DOHH2 (cell line): Measurements from ENCODE around the gene SLC26A8.

ENCODE experiments used
- H3F3A ChIP-seq: fragments of 200-600 bp; sonication (generic), shearing (Covaris generic); 2 replicates; pipeline ENCODE4 v1.6.0; 2016; ENCODE audit warnings: antibody characterized with exemption, mild to moderate bottlenecking; ENCODE audit not compliant: control insufficient read depth, insufficient read depth
- H3K27ac ChIP-seq: fragments of 200-600 bp; sonication (generic); 2 replicates; pipeline ENCODE4 v1.5.1; 2014; ENCODE audit warnings: low read depth, mild to moderate bottlenecking, low read length, moderate library complexity
- H3K27me3 ChIP-seq: fragments of 200-600 bp; sonication (generic); 2 replicates; pipeline ENCODE4 v1.6.1; 2014; ENCODE audit warnings: mild to moderate bottlenecking, low read length, mixed read lengths; ENCODE audit not compliant: control insufficient read depth
- H3K36me3 ChIP-seq: fragments of 200-600 bp; sonication (generic); 2 replicates; pipeline ENCODE4 v1.6.1; 2014; ENCODE audit warnings: mild to moderate bottlenecking, low read length, moderate library complexity, mixed read lengths; ENCODE audit not compliant: control insufficient read depth
- H3K4me1 ChIP-seq: fragments of 200-600 bp; sonication (generic); 2 replicates; pipeline ENCODE4 v1.6.1; 2014; ENCODE audit warnings: mild to moderate bottlenecking, low read length, mixed read lengths; ENCODE audit not compliant: control insufficient read depth
- H3K4me2 ChIP-seq: fragments of 200-600 bp; sonication (generic); 2 replicates; pipeline ENCODE4 v1.6.0; 2014; ENCODE audit warnings: mild to moderate bottlenecking, low read length, moderate library complexity
- H3K4me3 ChIP-seq: fragments of 200-600 bp; sonication (generic); 2 replicates; pipeline ENCODE4 v1.5.1; 2014; ENCODE audit warnings: mild to moderate bottlenecking, low read length, mixed read lengths
- H3K79me2 ChIP-seq: fragments of 200-600 bp; sonication (generic); 2 replicates; pipeline ENCODE4 v1.6.1; 2014; ENCODE audit warnings: mild to moderate bottlenecking, low read length, mixed read lengths; ENCODE audit not compliant: control insufficient read depth
- H3K9me2 ChIP-seq: fragments of 200-600 bp; sonication (generic); replicated peaks from 2 replicates; pipeline ENCODE4 v1.6.1; 2014; ENCODE audit warnings: mild to moderate bottlenecking, low read length, mixed read lengths; ENCODE audit not compliant: control insufficient read depth
- H3K9me3 ChIP-seq: fragments of 200-600 bp; sonication (generic); 2 replicates; pipeline ENCODE4 v1.6.1; 2014; ENCODE audit warnings: antibody characterized with exemption, low read length, mixed read lengths; ENCODE audit not compliant: control insufficient read depth, insufficient read depth
- H4K20me1 ChIP-seq: fragments of 200-600 bp; sonication (generic); 2 replicates; pipeline ENCODE4 v1.6.0; 2014; ENCODE audit warnings: low read depth, mild to moderate bottlenecking, antibody characterized with exemption, low read length, moderate library complexity; ENCODE audit not compliant: control insufficient read depth, insufficient read depth
- CTCF ChIP-seq: fragments of 200-600 bp; sonication (generic); IDR thresholded peaks from one replicate; pipeline ENCODE4 v1.5.1; 2014; ENCODE audit warnings: antibody characterized with exemption, mild to moderate bottlenecking, low read depth, low read length; ENCODE audit not compliant: poor library complexity, severe bottlenecking
- EZH2phosphoT487 ChIP-seq: fragments of 200-600 bp; sonication (generic); IDR thresholded peaks from 2 replicates; pipeline ENCODE4 v1.6.1; 2017; ENCODE audit warnings: borderline replicate concordance, mild to moderate bottlenecking, antibody characterized with exemption, low read length, moderate library complexity, mixed read lengths

The SLC26A8 gene

DNA sequence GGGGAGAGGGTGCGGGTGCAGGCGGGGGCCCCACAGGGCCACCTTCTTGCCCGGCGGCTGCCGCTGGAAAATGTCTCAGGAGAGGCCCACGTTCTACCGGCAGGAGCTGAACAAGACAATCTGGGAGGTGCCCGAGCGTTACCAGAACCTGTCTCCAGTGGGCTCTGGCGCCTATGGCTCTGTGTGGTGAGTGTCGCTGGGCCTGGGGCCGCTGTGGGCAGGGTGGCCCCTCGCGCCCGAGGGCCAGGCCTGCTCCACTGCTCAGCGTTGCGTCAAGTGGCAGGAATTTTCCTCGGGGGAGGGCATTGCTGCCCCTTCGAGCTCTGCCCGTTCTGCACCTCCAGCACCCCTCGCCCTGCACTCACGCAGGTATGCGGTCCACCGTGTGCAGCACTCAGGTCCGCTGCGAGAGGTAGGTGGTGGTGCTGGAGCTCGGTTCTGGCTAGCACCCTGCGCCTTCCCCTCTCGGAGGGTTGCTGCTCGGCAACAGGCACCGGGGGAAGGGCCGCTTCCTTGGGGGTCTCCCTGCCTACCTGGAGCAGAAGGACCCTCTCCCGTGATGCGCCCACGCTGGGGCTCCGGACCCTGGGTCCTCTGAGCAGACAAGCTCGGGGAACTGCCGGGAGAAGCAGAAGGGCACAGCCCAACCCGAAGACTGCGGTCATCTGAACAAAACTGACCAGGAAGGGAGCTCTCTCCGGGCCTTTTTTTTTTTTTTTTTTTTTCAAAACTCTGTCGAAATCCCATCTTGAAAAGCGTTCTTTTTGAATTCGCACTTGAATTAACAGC is 3.8 kb upstream of the SLC26A8 start:
- Histone ChIP-seq H3K4me3 (peak overlapping the region; percentile 100), H3K79me2 (peaks cover 56% of the 10 kb centered on the region), H3K27me3 (peaks cover 21% of the 10 kb centered on the region), H4K20me1 (no peaks in the 10 kb centered on the region; the same call in 1 of the 2 replicates), H3K4me1 (peaks cover 27% of the 10 kb centered on the region), H3K9me2 (no peaks in the 10 kb centered on the region), H3K9me3 (no peaks in the 10 kb centered on the region), H3F3A (no peaks in the 10 kb centered on the region), H3K4me2 (peak overlapping the region; percentile 80), H3K36me3 (peaks cover 13% of the 10 kb centered on the region), H3K27ac (peak overlapping the region; percentile 52)
- TF ChIP-seq EZH2phosphoT487 = no peak
- TF ChIP-seq CTCF = no peak

GRCh38 chr6:36027501-36028087 is 3.2 kb upstream of the SLC26A8 start, which contains the start of gene MAPK14:
Gene MAPK14 (plus strand): TSS chr6:36027808. CDS start chr6:36028158, 350 bp downstream.
- H3F3A ChIP-seq = no peaks in the 10 kb centered on the region
- H3K79me2 ChIP-seq = peaks cover 50% of the 10 kb centered on the region
- H3K4me2 ChIP-seq = peak within 1 kb of the TSS; percentile 80
- peak within 1 kb of the TSS; percentile 52 for H3K27ac ChIP-seq
- H3K4me3 ChIP-seq = peak within 1 kb of the TSS; percentile 100
- H3K9me2 ChIP-seq = no peaks in the 10 kb centered on the region
- peaks cover 21% of the 10 kb centered on the region for H3K27me3 ChIP-seq
- H3K36me3 ChIP-seq = peaks cover 13% of the 10 kb centered on the region
- no peaks in the 10 kb centered on the region for H3K9me3 ChIP-seq
- no peaks in the 10 kb centered on the region; the same call in 1 of the 2 replicates for H4K20me1 ChIP-seq
- peaks cover 26% of the 10 kb centered on the region for H3K4me1 ChIP-seq
- TF ChIP-seq CTCF (peak; percentile 75), EZH2phosphoT487 (no peak)

- H3K36me3 ChIP-seq = peaks cover 13% of the 10 kb centered on the region
- H3K9me3 ChIP-seq = no peaks in the 10 kb centered on the region
- H3F3A ChIP-seq = no peaks in the 10 kb centered on the region
- no peak overlapping the region for H3K4me3 ChIP-seq
- peaks cover 21% of the 10 kb centered on the region for H3K27me3 ChIP-seq
- TF ChIP-seq CTCF (no peak), EZH2phosphoT487 (no peak)
- H3K79me2 ChIP-seq = peaks cover 34% of the 10 kb centered on the region
- H3K4me2 ChIP-seq = no peak overlapping the region
- peaks cover 17% of the 10 kb centered on the region for H3K4me1 ChIP-seq
- no peak overlapping the region for H3K27ac ChIP-seq
- no peaks in the 10 kb centered on the region for H4K20me1 ChIP-seq
- no peaks in the 10 kb centered on the region for H3K9me2 ChIP-seq
Observed at GRCh38 chr6:36025932-36026327, 1.5 kb upstream of the SLC26A8 start.
